ENCODE data around the gene NAT9. TPM values are rescaled to one million over a fixed set of nuclear protein-coding genes. Genes with fewer than 3 reads are reported as not detected.

The NAT9 gene, protein sequence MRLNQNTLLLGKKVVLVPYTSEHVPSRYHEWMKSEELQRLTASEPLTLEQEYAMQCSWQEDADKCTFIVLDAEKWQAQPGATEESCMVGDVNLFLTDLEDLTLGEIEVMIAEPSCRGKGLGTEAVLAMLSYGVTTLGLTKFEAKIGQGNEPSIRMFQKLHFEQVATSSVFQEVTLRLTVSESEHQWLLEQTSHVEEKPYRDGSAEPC
- total RNA-seq, result 10 to 100 TPM; 44.5 to 46.3 TPM
- 10 to 100 TPM; 12.1 to 59.9 TPM for polyA plus RNA-seq
- long read RNA-seq, donor 1, transcript NAT9-210 (7 exons, 1,860 nt), result minor isoform, 49 of 274 reads
- long read RNA-seq, donor 1, transcript NAT9-201 (7 exons, 1,875 nt), result major isoform, 52 of 274 reads
- long read RNA-seq, donor 1, transcript NAT9-225 (6 exons, 1,993 nt), result minor isoform, 31 of 274 reads
- long read RNA-seq, donor 1, transcript NAT9-224 (6 exons, 583 nt), result minor isoform, 15 of 274 reads
- long read RNA-seq, donor 1, partial matches to known transcripts, result 19 of 274 reads
- long read RNA-seq, donor 1, other reads (novel, unspliced or antisense), result 89 of 274 reads
- long read RNA-seq, donor 2, transcript NAT9-219 (6 exons, 573 nt), result minor isoform, 5 of 59 reads
- long read RNA-seq, donor 2, transcript NAT9-210 (7 exons, 1,860 nt), result major isoform, 9 of 59 reads
- long read RNA-seq, donor 2, partial matches to known transcripts, result 9 of 59 reads
- long read RNA-seq, donor 2, other reads (novel, unspliced or antisense), result 25 of 59 reads

DNA sequence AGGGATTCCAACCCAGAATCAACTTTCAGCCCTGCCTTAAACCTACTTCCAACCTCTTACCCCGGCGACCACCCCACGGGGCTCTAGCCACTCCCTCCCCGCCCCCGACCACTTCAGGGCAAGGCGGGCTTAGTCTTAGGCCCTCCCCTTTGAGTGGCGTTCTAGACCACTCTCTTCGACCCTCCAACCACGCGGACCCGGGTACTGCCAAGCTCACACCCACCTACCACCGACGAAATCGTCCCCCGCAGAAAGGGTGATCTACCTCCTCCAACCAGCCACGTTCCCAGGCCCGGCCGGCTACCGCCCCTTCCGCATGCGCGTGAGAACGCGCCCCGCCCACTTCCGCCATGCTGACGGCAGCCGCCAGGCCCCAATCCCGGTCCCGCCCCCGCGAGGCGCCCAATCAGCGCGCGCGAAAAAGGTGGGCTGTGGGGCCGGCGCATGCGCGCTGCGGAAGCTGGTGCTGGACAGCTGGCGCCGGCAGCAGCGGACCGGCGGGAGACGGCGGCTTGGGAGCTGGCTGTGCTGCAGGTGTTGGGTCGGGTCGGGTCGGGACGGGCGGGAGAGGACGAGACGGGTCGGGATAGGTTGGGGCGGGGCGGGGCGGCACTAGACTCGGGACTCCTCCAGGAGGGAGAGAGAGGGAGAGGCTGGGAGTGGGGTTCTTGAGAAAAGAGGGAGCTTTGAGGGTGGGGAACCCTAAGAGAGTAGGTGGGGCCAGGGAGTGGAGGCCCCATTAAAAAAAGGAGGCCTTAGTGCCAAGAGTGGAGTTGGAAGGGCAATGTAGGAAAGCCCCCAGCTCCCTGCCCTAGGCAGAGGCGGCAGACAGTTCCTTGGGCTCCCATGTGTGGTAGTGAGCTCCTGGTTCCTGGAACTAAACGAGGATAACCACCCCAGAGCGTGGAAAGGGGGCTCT, at the start of gene NAT9:
Gene NAT9, minus strand, starts transcription at position 302 of the 919 bp plus-strand sequence. CDS start 647 bp downstream, outside the sequence.
- intact Hi-C loops (cut with DNase I), result loop anchor here (5.0 kb wide), 2 partner anchors 34 to 91 kb away; no protein-coding TSS in a partner anchor
- H3K4me1 ChIP-seq (ENCODE audit: control insufficient read depth in 1 of 2, insufficient read depth in 2 of 2, low read length in 2 of 2), result no peaks in the 10 kb centered on the region
- peaks cover 0 to 6% of the 10 kb centered on the region in 2 donors for H3K36me3 ChIP-seq (ENCODE audit: control insufficient read depth in 1 of 2, insufficient read depth in 2 of 2, low read length in 1 of 2)
- no peak within 1 kb of the TSS for H3K27ac ChIP-seq (ENCODE audit: low read depth in 1 of 2, low read length in 2 of 2)
- DNase-seq, result peak; percentile 99 to 100
- H3K9me3 ChIP-seq (ENCODE audit: control insufficient read depth, low read length), result no peaks in the 10 kb centered on the region
- 1% methylated on average over 42 to 64 of the region's 64 CpGs for WGBS, 2 donors
- ATAC-seq (ENCODE audit: low FRiP score), result peak; percentile 98
- H3K27me3 ChIP-seq (ENCODE audit: control insufficient read depth in 1 of 2, insufficient read depth in 2 of 2, low read length in 1 of 2), result no peaks in the 10 kb centered on the region
- peak within 1 kb of the TSS; percentile 69 to 71 for H3K4me3 ChIP-seq (ENCODE audit: low read length in 2 of 2)

DNA sequence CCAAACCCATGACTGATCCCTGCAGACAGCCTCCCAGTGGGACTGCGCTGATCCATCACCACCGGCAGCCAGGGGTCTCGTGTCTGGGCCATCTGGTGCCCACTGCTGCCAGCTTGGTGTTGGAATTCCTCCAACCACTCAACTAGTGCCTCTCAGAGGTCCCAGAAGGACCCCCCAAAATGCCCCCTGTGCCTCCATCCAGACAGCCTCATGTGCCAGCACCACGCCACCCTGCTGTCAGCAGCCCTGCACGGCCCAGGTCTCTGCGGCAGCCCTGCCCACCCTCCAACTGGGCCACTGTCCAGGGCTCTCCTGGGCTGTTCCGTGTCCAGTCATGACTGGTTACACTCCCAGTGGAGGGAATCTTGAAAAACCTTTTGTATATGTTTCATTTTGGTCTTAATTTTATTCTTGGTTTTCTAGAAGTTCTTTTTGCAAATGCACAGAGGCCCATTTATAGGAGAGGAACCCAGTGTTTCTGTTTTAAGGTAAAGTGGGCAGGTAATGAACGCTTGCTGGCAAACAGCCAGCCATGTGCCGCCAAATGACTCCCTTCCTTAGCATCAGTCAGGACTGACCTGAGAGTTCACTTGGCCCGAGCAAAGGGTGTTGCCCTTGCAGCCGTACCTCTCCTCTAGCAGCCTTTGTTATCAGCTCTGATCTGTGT, 48.9 kb upstream of the NAT9 start:
- intact Hi-C loops (cut with DNase I), result no loop called here
- WGBS, 2 donors, result 84 to 86% methylated on average over 11 of the region's 11 CpGs
- Histone ChIP-seq H3K4me3 (ENCODE audit: low read length in 2 of 2) (no peak overlapping the region), H3K36me3 (ENCODE audit: control insufficient read depth in 1 of 2, insufficient read depth in 2 of 2, low read length in 1 of 2) (peaks cover 0 to 2% of the 10 kb centered on the region in 2 donors), H3K4me1 (ENCODE audit: control insufficient read depth in 1 of 2, insufficient read depth in 2 of 2, low read length in 2 of 2) (no peaks in the 10 kb centered on the region), H3K27ac (ENCODE audit: low read depth in 1 of 2, low read length in 2 of 2) (no peak overlapping the region), H3K27me3 (ENCODE audit: control insufficient read depth in 1 of 2, insufficient read depth in 2 of 2, low read length in 1 of 2) (no peaks in the 10 kb centered on the region), H3K9me3 (ENCODE audit: control insufficient read depth, low read length) (no peaks in the 10 kb centered on the region)
- ATAC-seq (ENCODE audit: low FRiP score) (no peak), DNase-seq (no peak)

DNA sequence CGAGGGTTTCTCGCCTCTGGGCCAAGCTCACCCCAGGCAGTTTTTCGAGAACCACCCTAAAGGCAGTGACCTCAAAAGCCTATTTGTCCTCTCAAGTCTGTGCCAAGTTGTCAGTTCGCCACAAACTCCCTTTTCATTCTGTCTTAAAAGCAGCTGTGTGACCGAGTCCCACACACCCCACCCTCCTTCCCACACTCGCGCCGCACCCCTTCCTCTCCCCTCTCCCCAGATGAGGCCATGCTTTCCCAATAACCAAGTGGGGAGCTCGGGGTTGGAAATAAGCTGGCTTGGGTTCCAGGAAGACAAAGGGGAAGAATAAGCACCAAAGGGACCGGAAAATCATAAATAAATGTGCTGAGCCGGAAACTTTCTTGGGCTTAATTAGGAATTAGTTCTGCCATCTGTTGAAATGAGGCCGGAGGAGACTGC, 46.8 kb upstream of the NAT9 start:
- DNase-seq (peak in 1 of 2 donors; percentile 64), ATAC-seq (ENCODE audit: low FRiP score) (no peak)
- no peak overlapping the region for H3K27ac ChIP-seq (ENCODE audit: low read depth in 1 of 2, low read length in 2 of 2)
- no peaks in the 10 kb centered on the region for H3K9me3 ChIP-seq (ENCODE audit: control insufficient read depth, low read length)
- H3K4me1 ChIP-seq (ENCODE audit: control insufficient read depth in 1 of 2, insufficient read depth in 2 of 2, low read length in 2 of 2), result no peaks in the 10 kb centered on the region
- 85 to 87% methylated on average over 12 of the region's 12 CpGs for WGBS, 2 donors
- H3K36me3 ChIP-seq (ENCODE audit: control insufficient read depth in 1 of 2, insufficient read depth in 2 of 2, low read length in 1 of 2), result peaks cover 0 to 5% of the 10 kb centered on the region in 2 donors
- no peaks in the 10 kb centered on the region for H3K27me3 ChIP-seq (ENCODE audit: control insufficient read depth in 1 of 2, insufficient read depth in 2 of 2, low read length in 1 of 2)
- intact Hi-C loops (cut with DNase I), result no loop called here
- H3K4me3 ChIP-seq (ENCODE audit: low read length in 2 of 2), result no peak overlapping the region

DNA sequence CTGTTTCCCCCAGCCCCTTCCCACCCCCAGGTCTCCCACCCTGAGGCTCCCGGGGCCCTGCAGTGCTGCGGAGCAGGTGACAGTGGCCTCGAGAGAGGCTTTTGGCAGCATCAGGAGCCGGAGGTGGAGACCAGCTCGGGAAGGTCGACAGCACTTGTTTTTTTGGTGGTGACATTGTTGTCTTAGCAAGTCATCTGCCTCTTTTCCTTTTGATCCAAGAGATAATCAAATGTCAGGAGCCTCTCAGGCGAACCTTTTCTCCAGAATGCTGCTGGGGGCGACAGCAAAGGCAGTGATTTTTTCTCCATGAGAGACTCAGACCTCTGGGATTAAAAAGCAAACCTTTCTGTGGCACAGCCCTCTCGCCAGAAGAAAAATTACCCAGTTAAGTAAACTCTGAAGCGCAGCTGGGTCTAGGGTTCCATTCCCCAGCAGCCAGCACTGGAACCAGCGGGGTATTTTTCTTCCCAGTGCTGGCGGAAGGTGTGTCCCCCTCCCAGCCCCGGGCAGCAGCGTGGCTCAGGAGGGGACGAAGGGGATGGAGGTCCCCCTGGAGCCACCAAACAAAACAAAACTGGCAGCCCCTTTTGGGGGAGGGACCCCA, 46.3 kb upstream of the NAT9 start:
- ATAC-seq (ENCODE audit: low FRiP score) (no peak), DNase-seq (no peak)
- H3K27ac ChIP-seq (ENCODE audit: low read depth in 1 of 2, low read length in 2 of 2), result no peak overlapping the region
- no peak overlapping the region for H3K4me3 ChIP-seq (ENCODE audit: low read length in 2 of 2)
- H3K27me3 ChIP-seq (ENCODE audit: control insufficient read depth in 1 of 2, insufficient read depth in 2 of 2, low read length in 1 of 2), result no peaks in the 10 kb centered on the region
- H3K9me3 ChIP-seq (ENCODE audit: control insufficient read depth, low read length), result no peaks in the 10 kb centered on the region
- H3K36me3 ChIP-seq (ENCODE audit: control insufficient read depth in 1 of 2, insufficient read depth in 2 of 2, low read length in 1 of 2), result peaks cover 0 to 5% of the 10 kb centered on the region in 2 donors
- 81 to 83% methylated on average over 15 of the region's 15 CpGs for WGBS, 2 donors
- H3K4me1 ChIP-seq (ENCODE audit: control insufficient read depth in 1 of 2, insufficient read depth in 2 of 2, low read length in 2 of 2), result no peaks in the 10 kb centered on the region
- intact Hi-C loops (cut with DNase I), result no loop called here

DNA sequence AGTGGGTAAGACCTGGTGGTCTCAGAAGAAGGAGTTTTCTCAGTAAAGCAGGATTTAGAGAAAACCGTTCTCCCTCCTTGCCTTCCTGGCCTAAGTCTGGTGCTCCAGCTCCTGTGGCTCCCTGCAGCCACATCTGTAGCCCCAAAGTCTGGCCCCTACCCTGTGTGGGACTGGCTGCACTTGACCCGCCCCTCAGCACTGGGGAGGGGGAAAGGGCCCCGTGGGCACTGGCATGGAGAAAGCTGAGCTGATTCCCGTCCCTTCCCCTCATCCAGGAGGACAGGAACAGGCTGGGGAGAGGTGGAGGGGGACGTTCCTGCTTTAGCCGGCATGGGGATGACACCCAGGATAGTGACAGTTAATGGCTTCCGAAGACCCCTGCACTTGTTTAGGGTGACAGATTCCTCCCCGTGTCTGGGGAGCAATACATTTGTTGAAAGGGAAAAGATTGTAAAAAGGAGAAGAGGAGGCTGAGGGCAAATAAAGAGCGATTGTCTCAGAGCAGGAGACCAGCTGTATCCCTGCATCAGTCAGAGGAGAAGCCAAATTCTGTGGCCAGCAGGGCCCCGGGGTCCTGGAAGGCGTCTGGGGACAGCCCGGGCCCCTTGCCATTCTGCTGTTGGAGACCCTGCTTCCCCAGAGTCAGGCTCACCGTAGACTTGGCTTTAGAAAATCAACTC, 45.6 kb upstream of the NAT9 start:
- peaks cover 0 to 5% of the 10 kb centered on the region in 2 donors for H3K36me3 ChIP-seq (ENCODE audit: control insufficient read depth in 1 of 2, insufficient read depth in 2 of 2, low read length in 1 of 2)
- H3K4me1 ChIP-seq (ENCODE audit: control insufficient read depth in 1 of 2, insufficient read depth in 2 of 2, low read length in 2 of 2), result no peaks in the 10 kb centered on the region
- no peaks in the 10 kb centered on the region for H3K27me3 ChIP-seq (ENCODE audit: control insufficient read depth in 1 of 2, insufficient read depth in 2 of 2, low read length in 1 of 2)
- H3K27ac ChIP-seq (ENCODE audit: low read depth in 1 of 2, low read length in 2 of 2), result no peak overlapping the region
- DNase-seq, result no peak
- 80 to 83% methylated on average over 13 of the region's 13 CpGs for WGBS, 2 donors
- intact Hi-C loops (cut with DNase I), result no loop called here
- no peaks in the 10 kb centered on the region for H3K9me3 ChIP-seq (ENCODE audit: control insufficient read depth, low read length)
- no peak overlapping the region for H3K4me3 ChIP-seq (ENCODE audit: low read length in 2 of 2)
- no peak for ATAC-seq (ENCODE audit: low FRiP score)

DNA sequence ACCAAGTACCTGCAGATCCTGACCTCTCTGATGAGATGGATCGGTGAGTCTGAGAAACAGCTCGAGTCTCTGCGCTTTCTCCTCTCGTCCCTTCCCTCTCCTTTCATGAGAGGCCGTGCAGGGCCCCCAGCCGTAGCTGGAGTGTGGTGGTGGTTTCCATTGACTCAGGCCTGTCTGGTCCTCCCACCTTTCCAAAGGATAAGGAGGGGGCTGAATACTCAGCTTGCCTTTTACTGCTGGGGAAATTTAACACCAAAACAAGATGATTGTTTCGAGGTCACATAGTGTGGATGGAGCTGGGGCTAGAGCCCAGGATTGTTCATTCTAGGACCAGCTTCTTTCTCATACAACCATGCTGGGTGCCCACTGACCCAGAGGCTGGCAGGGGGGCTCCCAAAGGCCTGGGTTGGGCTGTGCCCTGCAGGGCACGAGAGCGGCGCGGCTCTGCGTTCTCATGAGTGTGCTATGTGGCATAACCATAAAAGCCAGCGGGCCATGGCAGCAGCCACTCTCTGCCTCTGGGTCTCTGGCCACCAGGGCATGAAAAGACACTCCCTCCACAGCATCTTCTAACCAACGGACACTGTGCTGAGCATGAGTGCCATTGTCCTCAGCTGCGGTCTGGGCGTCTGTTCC, 43.8 kb upstream of the NAT9 start:
- WGBS, 2 donors, result 95 to 96% methylated on average over 16 of the region's 16 CpGs
- ATAC-seq (ENCODE audit: low FRiP score), result no peak
- Histone ChIP-seq H3K4me3 (ENCODE audit: low read length in 2 of 2) (no peak overlapping the region), H3K4me1 (ENCODE audit: control insufficient read depth in 1 of 2, insufficient read depth in 2 of 2, low read length in 2 of 2) (no peaks in the 10 kb centered on the region), H3K27me3 (ENCODE audit: control insufficient read depth in 1 of 2, insufficient read depth in 2 of 2, low read length in 1 of 2) (no peaks in the 10 kb centered on the region), H3K9me3 (ENCODE audit: control insufficient read depth, low read length) (no peaks in the 10 kb centered on the region), H3K36me3 (ENCODE audit: control insufficient read depth in 1 of 2, insufficient read depth in 2 of 2, low read length in 1 of 2) (peaks cover 0 to 5% of the 10 kb centered on the region in 2 donors), H3K27ac (ENCODE audit: low read depth in 1 of 2, low read length in 2 of 2) (no peak overlapping the region)
- no peak for DNase-seq
- intact Hi-C loops (cut with DNase I), result no loop called here

DNA sequence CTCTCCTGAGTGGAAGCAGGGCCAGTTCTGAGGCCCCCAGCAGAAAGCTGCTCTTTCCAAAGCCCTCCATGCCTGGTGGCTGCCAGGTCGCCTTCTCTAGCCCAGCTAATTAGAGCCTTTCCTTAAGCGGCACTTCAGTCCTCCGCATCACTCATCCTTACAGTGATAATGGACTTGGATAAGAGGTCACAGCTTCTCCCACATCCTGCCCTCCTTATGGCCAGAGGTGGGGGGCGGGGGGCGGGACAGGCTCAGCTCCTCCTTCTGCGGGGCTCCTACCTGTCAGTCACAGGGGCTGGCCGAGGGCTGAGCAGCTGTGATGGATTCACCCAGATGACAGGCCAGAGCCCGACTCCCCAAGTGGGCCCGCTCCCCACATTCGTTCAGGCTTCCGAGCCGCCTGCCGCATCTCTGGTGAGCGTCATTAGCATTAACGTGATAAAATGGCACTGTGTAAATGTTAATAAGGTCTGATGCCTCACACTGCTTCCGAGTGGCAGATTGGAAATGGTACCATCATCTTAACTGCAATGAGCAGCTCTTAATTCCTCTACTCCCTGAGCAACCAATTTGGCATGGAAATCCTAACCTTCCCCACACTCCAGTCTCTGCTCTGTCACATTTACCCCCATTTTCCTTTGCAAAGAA, 42.3 kb upstream of the NAT9 start:
- intact Hi-C loops (cut with DNase I), result no loop called here
- Histone ChIP-seq H3K27ac (ENCODE audit: low read depth in 1 of 2, low read length in 2 of 2) (no peak overlapping the region), H3K4me3 (ENCODE audit: low read length in 2 of 2) (no peak overlapping the region), H3K9me3 (ENCODE audit: control insufficient read depth, low read length) (no peaks in the 10 kb centered on the region), H3K4me1 (ENCODE audit: control insufficient read depth in 1 of 2, insufficient read depth in 2 of 2, low read length in 2 of 2) (no peaks in the 10 kb centered on the region), H3K36me3 (ENCODE audit: control insufficient read depth in 1 of 2, insufficient read depth in 2 of 2, low read length in 1 of 2) (peaks cover 0 to 5% of the 10 kb centered on the region in 2 donors), H3K27me3 (ENCODE audit: control insufficient read depth in 1 of 2, insufficient read depth in 2 of 2, low read length in 1 of 2) (no peaks in the 10 kb centered on the region)
- 91 to 94% methylated on average over 16 of the region's 16 CpGs for WGBS, 2 donors
- ATAC-seq (ENCODE audit: low FRiP score), result no peak
- no peak for DNase-seq

Data from aorta (tissue), 5 donors.